H9 (cell line): ENCODE results near the gene WNT2. TPM values are rescaled to one million over a fixed set of nuclear protein-coding genes. Genes with fewer than 3 reads are reported as not detected.

Source experiments
- DNase-seq: peaks from one replicate; pipeline ENCODE4 v3.0.0-alpha.2; 2017
- H2AFZ ChIP-seq: one replicate; pipeline ENCODE4 v1.6.1; 2013; ENCODE audit warnings: mild to moderate bottlenecking, low read length, control low read depth, moderate library complexity
- H2AK5ac ChIP-seq: 2 replicates; pipeline ENCODE4 v1.6.1; 2013; ENCODE audit warnings: low read length, control low read depth, mixed read lengths; ENCODE audit not compliant: insufficient read length
- H2BK120ac ChIP-seq: one replicate; pipeline ENCODE4 v1.6.1; 2013; ENCODE audit warnings: low read depth, mild to moderate bottlenecking, low read length, control low read depth, inconsistent platforms; ENCODE audit not compliant: poor library complexity, severe bottlenecking
- H2BK12ac ChIP-seq: 2 replicates; pipeline ENCODE4 v1.6.1; 2013; ENCODE audit warnings: low read length, control low read depth, mixed read lengths, low read depth; ENCODE audit not compliant: insufficient read length
- H2BK15ac ChIP-seq: 2 replicates; pipeline ENCODE4 v1.6.1; 2013; ENCODE audit warnings: low read depth, low read length, control low read depth
- H2BK20ac ChIP-seq: one replicate; pipeline ENCODE4 v1.6.1; 2013; ENCODE audit warnings: low read depth, mild to moderate bottlenecking, low read length, control low read depth, inconsistent platforms; ENCODE audit not compliant: poor library complexity, severe bottlenecking
- H2BK5ac ChIP-seq: 2 replicates; pipeline ENCODE4 v1.6.1; 2013; ENCODE audit warnings: low read length, control low read depth, mixed read lengths; ENCODE audit not compliant: insufficient read length
- H3K14ac ChIP-seq: 2 replicates; pipeline ENCODE4 v1.6.1; 2013; ENCODE audit warnings: low read length, control low read depth; ENCODE audit not compliant: insufficient read depth
- H3K18ac ChIP-seq: 2 replicates; pipeline ENCODE4 v1.6.1; 2013; ENCODE audit warnings: low read depth, mild to moderate bottlenecking, mixed read lengths, low read length, control low read depth; ENCODE audit not compliant: insufficient read length
- H3K23ac ChIP-seq: 2 replicates; pipeline ENCODE4 v1.6.1; 2013; ENCODE audit warnings: low read length, control low read depth, mixed read lengths, low read depth; ENCODE audit not compliant: insufficient read length
- H3K23me2 ChIP-seq: 2 replicates; pipeline ENCODE4 v1.6.1; 2013; ENCODE audit warnings: low read depth, mild to moderate bottlenecking, mixed read lengths, low read length, control low read depth; ENCODE audit not compliant: insufficient read length, poor library complexity, severe bottlenecking
- H3K27ac ChIP-seq: 2 replicates; pipeline ENCODE4 v1.5.1; 2013; ENCODE audit warnings: low read length, control low read depth, mixed read lengths, low read depth; ENCODE audit not compliant: insufficient read length
- H3K27me3 ChIP-seq: 2 replicates; pipeline ENCODE4 v1.6.1; 2013; ENCODE audit warnings: low read length, control low read depth, inconsistent platforms; ENCODE audit not compliant: insufficient read depth
- H3K4ac ChIP-seq: 2 replicates; pipeline ENCODE4 v1.6.1; 2013; ENCODE audit warnings: low read depth, mild to moderate bottlenecking, control low read depth, inconsistent platforms, low read length, moderate library complexity
- H3K4me1 ChIP-seq: 2 replicates; pipeline ENCODE4 v1.6.1; 2013; ENCODE audit warnings: low read length, control low read depth, inconsistent platforms; ENCODE audit not compliant: insufficient read depth
- H3K4me2 ChIP-seq: 2 replicates; pipeline ENCODE4 v1.6.1; 2013; ENCODE audit warnings: low read length, control low read depth, mixed read lengths; ENCODE audit not compliant: insufficient read length, insufficient read depth
- H3K56ac ChIP-seq: 2 replicates; pipeline ENCODE4 v1.6.1; 2013; ENCODE audit warnings: low read depth, mild to moderate bottlenecking, mixed read lengths, low read length, control low read depth; ENCODE audit not compliant: insufficient read length
- H3K79me1 ChIP-seq: 2 replicates; pipeline ENCODE4 v1.6.1; 2013; ENCODE audit warnings: low read depth, mild to moderate bottlenecking, moderate library complexity, low read length, control low read depth, inconsistent platforms; ENCODE audit not compliant: insufficient read depth, poor library complexity, severe bottlenecking
- H3K79me2 ChIP-seq: 2 replicates; pipeline ENCODE4 v1.6.1; 2013; ENCODE audit warnings: low read length, control low read depth, inconsistent platforms; ENCODE audit not compliant: insufficient read depth
- H3K9ac ChIP-seq: 2 replicates; pipeline ENCODE4 v1.6.1; 2013; ENCODE audit warnings: low read length, control low read depth, mixed read lengths; ENCODE audit not compliant: insufficient read length; ENCODE audit errors: extremely low read depth
- H3K9me3 ChIP-seq: one replicate; pipeline ENCODE4 v1.6.1; 2013; ENCODE audit warnings: low read depth, low read length, inconsistent platforms; ENCODE audit not compliant: control insufficient read depth
- H3T11ph ChIP-seq: one replicate; pipeline ENCODE4 v1.6.1; 2013; ENCODE audit warnings: mild to moderate bottlenecking, low read length, control low read depth, inconsistent platforms
- H4K20me1 ChIP-seq: one replicate; pipeline ENCODE4 v1.6.1; 2013; ENCODE audit not compliant: control insufficient read depth, insufficient read length, insufficient read depth
- H4K5ac ChIP-seq: 2 replicates; pipeline ENCODE4 v1.6.1; 2013; ENCODE audit warnings: low read depth, mild to moderate bottlenecking, mixed read lengths, low read length, control low read depth; ENCODE audit not compliant: insufficient read length
- H4K8ac ChIP-seq: replicated peaks from 2 replicates; pipeline ENCODE4 v1.6.1; 2013; ENCODE audit warnings: low read length, control low read depth, mixed read lengths, low read depth; ENCODE audit not compliant: insufficient read length
- H4K91ac ChIP-seq: 2 replicates; pipeline ENCODE4 v1.6.1; 2013; ENCODE audit warnings: low read depth, mild to moderate bottlenecking, moderate library complexity, mixed read lengths, low read length, control low read depth; ENCODE audit not compliant: insufficient read length
- H3K27ac Mint-ChIP-seq, 3 experiments: 2 replicates in 2 of 3; 3 replicates in 1 of 3; pipeline ENCODE4 v1.8.0; 2020 to 2021; ENCODE audit warnings: mixed read lengths in 3 of 3, mild to moderate bottlenecking in 1 of 3, moderate library complexity in 1 of 3
- H3K27me3 Mint-ChIP-seq: 2 replicates; pipeline ENCODE4 v1.8.0; 2021; ENCODE audit warnings: low read depth, mild to moderate bottlenecking, moderate library complexity, mixed read lengths
- H3K36me3 Mint-ChIP-seq, 3 experiments: 2 replicates in 2 of 3; 3 replicates in 1 of 3; pipeline ENCODE4 v1.8.0; 2020 to 2021; ENCODE audit warnings: low read depth in 3 of 3, mixed read lengths in 3 of 3; ENCODE audit not compliant: insufficient read depth in 1 of 3
- H3K4me1 Mint-ChIP-seq, 2 experiments: 2 replicates each; pipeline ENCODE4 v1.8.0; 2020; ENCODE audit warnings: mixed read lengths in 2 of 2
- H3K4me3 Mint-ChIP-seq, 2 experiments: 2 replicates in 1 of 2; 3 replicates in 1 of 2; pipeline ENCODE4 v1.8.0; 2020 to 2021; ENCODE audit warnings: mild to moderate bottlenecking in 2 of 2, mixed read lengths in 2 of 2, moderate library complexity in 1 of 2
- H3K9me3 Mint-ChIP-seq, 2 experiments: 2 replicates in 1 of 2; 3 replicates in 1 of 2; pipeline ENCODE4 v1.8.0; 2020; ENCODE audit warnings: mild to moderate bottlenecking in 2 of 2, mixed read lengths in 2 of 2, moderate library complexity in 1 of 2
- CTCF ChIP-seq: fragments of 200-600 bp; sonication (generic); conservative IDR thresholded peaks from 3 replicates; pipeline ENCODE4 v1.8.0; 2021; ENCODE audit warnings: antibody characterized with exemption, mild to moderate bottlenecking
- WGBS: extraction: QIAGEN DNeasy Blood & Tissue Kit; methylation state at CpG from one replicate; pipeline ENCODE4 v1.1.7; 2013; ENCODE audit warnings: missing lambda C conversion rate, low lambda C conversion rate, mixed read lengths; ENCODE audit not compliant: insufficient read length; ENCODE audit errors: extremely low coverage; 5-methylcytosine and 5-hydroxymethylcytosine counted together
- total RNA-seq: library from RNA; stranded (reverse); gene quantifications from 2 replicates; pipeline ENCODE4 v1.2.1, GENCODE V29; 2021

The WNT2 gene
- total RNA-seq, 1 experiment from 2014 or later: not detected

GRCh38 chr7:117319181-117319580 is 3.7 kb downstream of the WNT2 start:
- no CpG with 5 or more reads among the region's 3 CpGs for WGBS
- Histone ChIP-seq H3K27me3 (peaks cover 44% of the 10 kb centered on the region), H3K4ac (no peak overlapping the region), H2AFZ (no peak overlapping the region), H3K23me2 (peaks cover 18% of the 10 kb centered on the region), H2BK120ac (no peak overlapping the region), H3K9me3 (no peaks in the 10 kb centered on the region), H3K4me1 (no peaks in the 10 kb centered on the region), H2BK15ac (no peak overlapping the region), H4K91ac (no peak overlapping the region), H3K9ac (no peak overlapping the region), H4K8ac (no peak overlapping the region), H3K18ac (no peak overlapping the region), H3K79me1 (no peaks in the 10 kb centered on the region), H2BK20ac (no peak overlapping the region), H3K27ac (no peak overlapping the region), H2BK12ac (no peak overlapping the region), H4K5ac (no peak overlapping the region), H2AK5ac (no peak overlapping the region), H3K14ac (no peak overlapping the region), H3K79me2 (no peaks in the 10 kb centered on the region), H2BK5ac (no peak overlapping the region), H4K20me1 (no peaks in the 10 kb centered on the region), H3K4me2 (no peak overlapping the region), H3K23ac (no peak overlapping the region), H3K56ac (no peak overlapping the region), H3T11ph (no peak overlapping the region)
- Mint-ChIP-seq H3K4me1 (peaks cover 9 to 17% of the 10 kb centered on the region in 2 experiments), H3K4me3 (no peak overlapping the region), H3K27ac (no peak overlapping the region), H3K36me3 (no peaks in the 10 kb centered on the region; a peak in 2 of 7 replicates), H3K27me3 (peaks cover 75% of the 10 kb centered on the region), H3K9me3 (no peaks in the 10 kb centered on the region)
- no peak for DNase-seq
- no peak for TF ChIP-seq CTCF
